Stimulated activated CD8-positive, alpha-beta memory T cell treated with anti-CD3 and anti-CD28 coated beads, Interleukin-12 subunit alpha, Interleukin-12 subunit beta, amount 100 ng/mL, for 1 hour (primary cell): Measurements from ENCODE around the gene ACADVL.
"Not testable (repeated sequence)": the region's sequence is repeated elsewhere in the genome, so short reads cannot be mapped to it uniquely, and the experiment has no call there.

Experiments used
- DNase-seq: peaks from one replicate; pipeline ENCODE4 v3.0.0-alpha.2; 2020; ENCODE audit warnings: low read depth

Gene ACADVL

DNA sequence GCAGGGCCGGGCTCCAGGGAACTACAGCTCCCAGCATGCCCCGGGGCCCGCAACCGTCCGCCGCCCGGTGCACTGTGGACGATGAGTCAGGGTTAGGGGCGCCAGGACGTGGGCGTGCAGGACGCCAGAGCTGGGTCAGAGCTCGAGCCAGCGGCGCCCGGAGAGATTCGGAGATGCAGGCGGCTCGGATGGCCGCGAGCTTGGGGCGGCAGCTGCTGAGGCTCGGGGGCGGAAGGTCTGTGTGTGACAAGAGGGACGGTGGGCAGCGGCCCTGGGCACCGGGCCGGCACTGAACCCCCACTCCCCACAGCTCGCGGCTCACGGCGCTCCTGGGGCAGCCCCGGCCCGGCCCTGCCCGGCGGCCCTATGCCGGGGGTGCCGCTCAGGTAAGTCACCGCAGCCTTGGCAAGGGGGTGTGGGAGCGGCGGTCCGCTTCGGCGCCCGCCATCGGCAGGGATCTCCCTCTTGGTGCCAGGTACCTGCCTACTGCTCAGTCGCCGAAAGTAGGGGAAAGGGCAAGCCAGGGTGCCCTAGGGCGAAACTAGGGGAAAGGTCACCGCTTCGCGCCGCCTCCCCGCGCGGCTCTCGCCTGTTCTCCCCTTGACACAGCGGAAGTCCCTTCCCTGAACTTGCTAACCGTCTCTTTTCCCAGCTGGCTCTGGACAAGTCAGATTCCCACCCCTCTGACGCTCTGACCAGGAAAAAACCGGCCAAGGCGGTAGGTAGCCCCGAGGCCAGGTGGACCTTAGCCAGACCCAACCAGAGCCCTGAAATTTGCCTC lies at the start of gene ACADVL, which contains the start of gene DLG4:
Gene ACADVL (plus strand): TSS at position 127 of the 781 bp plus-strand sequence. CDS start 47 bp downstream, at position 174.
Gene DLG4 (minus strand): TSS at position 25 of the 781 bp plus-strand sequence.
- DNase-seq = peak; percentile 60

DNA sequence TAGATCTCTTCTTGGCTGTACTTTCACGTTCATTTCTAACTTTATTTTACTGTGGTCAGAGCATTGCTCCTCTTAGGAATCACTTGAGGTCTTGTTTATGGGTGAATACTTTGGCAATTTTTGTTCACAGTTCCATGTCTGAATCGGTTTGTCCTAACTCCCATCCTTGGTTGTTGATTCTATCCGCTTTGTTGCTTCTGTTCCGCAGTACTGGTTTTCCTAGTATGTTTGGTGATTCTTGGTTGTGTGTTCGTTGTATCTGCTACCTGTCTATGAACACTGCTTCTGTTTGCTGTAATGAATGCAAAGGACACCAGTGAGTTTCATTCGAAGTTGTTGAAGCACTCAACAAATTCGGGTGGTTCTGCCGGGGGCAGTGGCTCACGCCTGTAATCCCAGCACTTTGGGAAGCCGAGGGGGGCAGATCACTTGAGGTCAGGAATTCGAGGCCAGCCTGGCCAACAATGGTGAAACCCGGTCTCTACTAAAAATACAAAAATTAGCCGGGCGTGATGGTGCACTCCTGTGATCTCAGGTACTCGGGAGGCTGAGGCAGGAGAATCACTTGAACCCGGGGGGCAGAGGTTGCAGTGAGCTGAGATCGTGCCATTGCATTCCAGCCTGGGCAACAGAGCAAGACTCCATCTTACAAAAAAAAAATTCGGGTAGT lies 47.1 kb upstream of the ACADVL start:
- DNase-seq = not testable (repeated sequence)

DNA sequence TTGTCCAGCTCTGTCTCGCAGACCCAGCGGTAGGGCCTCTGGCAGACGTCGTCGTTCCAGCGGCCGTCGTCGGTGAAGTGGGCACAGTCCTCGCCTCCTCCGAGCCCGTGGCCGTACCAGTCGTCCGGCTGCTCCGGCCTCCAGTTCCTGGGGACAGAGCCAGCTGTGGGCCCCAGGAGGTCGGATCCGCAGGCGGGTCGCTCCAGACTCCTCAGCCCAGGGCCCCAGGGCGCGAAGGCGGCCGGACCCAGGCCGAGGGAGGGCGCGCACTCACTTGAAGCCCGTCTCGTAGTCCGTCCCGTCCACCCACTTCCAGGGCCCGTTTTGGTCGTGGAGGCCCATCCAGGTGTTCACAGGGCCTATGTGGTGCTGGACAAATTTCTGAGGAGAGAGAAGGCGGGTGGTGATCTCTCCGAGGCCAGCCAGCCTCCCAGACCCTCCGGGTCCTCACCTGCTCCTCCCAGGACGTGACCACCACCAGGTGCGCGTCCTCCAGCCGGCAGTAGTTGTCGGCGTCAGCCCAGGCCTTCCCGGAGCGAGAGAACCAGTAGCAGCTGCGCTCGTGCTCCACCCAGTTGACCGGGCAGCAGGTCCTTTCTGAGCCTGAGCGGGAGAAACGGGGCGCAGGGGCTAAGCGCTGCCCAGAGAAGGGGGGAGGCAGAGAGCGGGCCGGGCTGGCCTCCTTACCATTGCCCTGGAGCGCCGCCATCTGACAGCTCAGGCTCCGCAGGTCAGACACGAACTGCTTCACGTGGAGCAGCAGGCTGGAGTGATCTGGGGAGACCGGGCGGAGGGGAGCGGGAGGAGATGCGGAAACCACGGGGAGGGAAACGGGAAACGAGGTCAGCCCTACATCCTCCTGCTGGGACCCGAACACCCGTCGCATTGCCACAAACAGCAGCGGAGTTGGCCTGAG lies 45.8 kb upstream of the ACADVL start:
- DNase-seq = peak; percentile 4

DNA sequence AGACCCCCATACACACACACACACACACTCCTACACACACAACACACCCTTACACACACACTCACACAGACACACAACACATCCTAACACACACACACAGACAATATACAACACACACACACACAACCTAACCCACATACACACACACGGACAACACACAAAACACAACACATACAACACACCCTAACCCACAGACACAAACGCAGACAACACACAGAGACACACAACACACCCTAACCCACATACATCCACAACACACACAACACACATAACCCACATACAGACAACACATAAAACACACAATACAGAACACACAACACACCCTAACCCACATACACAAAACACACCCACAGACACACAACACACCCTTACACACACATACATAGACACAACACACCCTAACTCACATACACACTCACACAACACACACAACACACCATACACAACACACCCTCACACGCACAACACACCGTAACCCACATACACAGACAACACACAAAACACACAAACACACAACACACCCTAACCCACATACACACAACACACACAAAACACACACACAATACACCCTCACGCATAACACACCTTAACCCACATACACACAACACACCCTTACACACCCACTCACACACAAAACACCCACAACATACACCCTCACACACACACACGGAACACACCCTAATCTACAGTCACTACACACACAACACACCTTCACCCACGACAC lies 45.0 kb upstream of the ACADVL start:
- no peak for DNase-seq

DNA sequence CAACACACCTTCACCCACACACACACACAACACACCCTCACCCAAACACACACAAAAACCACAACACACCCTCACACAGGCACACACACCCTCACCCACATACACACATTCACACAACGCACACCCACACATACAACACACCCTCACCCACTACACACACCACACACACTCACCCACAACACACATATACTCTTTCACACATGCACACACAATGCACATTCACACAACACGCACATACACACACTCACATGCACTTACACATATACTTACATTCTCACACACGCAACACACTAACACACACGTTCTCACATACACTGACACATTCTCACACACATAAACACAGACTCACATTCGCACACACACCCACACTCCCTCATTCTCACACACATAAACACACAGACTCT lies 44.4 kb upstream of the ACADVL start:
- no peak for DNase-seq

DNA sequence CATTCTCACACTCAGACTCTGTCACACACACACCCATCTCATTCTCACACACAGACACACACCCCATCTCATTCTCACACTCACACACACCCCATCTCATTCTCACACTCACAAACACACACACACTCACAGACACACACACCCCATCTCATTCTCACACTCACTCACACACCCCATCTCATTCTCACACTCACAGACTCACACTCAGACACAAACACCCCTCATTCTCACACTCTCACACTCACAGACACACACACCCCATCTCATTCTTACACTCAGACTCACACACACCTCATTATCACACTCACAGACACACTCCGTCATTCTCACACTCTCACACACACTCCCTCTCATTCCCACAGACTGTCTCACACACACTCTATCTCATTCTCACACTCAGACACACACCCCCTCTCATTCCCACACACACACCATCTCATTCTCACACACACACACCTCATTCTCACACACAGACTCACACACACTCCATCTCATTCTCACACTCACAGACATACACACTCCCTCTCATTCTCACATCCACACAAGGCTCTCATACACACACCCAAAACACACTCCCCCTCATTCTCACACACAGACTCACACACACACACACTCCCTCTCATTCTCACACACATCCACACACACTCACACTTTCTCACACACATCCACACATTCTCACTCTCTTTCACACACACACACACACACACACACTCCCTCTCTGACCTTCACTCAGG lies 43.5 kb upstream of the ACADVL start:
- no peak for DNase-seq

DNA sequence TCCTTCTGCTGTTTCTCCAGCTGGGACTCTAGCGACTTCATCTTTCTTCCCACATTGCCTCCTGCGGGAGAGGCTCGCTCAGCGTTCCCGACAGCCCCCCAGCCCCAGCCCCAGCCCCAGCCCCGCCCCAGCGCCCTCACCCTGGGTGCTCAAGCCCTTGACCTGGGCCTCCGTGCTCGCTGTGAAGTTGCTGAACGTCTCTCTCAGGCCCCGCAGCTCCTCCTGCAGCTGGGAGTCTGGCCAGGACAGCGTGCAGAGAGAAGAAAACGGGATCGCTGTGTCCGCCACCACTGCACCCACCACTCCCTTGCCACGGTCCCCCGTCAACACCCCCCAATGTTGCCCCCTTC lies 42.9 kb upstream of the ACADVL start:
- DNase-seq = no peak

DNA sequence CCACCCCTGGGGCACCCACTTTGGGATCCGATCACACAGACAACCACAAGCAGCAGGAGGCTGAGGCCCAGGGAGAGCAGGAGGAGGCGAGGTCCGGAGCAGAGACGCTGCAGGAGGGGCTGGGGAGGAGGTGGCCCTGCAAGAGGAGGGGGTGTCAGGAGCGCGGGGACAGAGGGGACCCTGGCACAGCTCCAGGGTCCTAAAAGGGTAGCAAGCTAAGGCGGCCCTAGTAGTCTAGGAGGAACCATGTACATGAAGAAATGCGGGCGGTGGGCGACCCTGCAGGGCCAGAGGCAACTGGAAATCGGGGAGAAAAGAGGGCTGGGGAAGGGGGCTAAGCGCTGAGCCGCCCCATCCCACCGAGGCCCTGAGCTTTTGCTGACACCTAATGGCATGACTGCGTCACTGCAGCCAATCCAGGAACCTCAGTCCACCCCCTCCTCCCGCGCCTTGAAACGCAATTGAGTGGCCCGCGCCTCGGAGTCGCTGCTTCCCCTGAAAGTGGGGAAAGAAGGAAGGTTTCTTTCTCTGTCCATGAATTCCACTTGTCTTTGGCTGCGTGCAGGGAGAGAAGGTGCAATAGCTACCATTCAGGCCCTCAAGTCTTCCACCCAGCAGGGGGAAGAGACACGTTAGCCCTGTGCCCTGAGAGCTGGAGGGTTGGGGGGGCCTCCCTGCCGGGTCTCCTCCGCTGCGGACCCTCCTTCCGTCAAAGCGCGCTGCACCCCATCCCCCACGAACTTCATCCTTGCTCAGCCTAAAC lies 42.4 kb upstream of the ACADVL start:
- peak; percentile 47 for DNase-seq

DNA sequence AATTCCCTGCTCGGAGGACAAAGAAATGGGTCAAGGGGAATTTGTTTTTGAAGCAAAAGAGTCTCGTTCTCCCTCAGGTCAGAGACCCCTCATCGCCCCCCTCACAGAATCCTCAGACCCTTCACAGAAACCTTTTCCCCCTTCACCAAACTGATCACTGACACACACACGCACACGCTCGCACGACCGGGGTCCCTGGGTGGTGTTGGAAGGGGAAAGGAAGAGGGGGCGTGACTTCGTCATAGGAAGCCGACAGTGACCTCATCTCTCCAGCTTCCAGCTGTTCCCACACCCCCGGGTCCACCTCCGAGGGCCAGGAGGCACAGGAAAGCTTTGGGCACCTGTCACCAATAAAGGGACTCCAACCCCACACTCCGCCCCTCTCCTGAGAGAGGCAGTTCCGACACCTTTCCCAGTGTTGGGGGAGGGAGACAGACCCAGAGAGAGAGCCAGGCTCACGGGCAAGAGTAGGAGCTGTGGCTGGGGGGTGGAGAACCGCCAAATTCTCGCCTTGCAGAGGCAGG lies 41.7 kb upstream of the ACADVL start:
- no peak for DNase-seq

DNA sequence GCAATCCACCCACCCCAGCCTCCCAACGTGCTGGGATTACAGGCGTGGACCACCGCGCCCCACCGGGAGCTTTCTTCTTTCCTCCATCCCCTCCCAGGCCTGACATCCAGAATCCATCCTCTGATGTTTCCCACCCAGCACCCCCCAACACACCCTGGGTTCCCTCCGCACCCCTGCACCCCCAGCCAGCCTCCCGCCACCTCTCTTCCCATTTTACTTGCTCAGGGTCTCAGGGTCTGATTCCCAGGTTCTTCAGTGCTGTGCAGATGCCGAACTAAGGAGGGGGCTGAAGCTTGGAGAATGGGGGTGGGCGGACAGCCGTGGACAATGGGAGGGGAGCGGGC lies 40.8 kb upstream of the ACADVL start:
- DNase-seq = no peak

DNA sequence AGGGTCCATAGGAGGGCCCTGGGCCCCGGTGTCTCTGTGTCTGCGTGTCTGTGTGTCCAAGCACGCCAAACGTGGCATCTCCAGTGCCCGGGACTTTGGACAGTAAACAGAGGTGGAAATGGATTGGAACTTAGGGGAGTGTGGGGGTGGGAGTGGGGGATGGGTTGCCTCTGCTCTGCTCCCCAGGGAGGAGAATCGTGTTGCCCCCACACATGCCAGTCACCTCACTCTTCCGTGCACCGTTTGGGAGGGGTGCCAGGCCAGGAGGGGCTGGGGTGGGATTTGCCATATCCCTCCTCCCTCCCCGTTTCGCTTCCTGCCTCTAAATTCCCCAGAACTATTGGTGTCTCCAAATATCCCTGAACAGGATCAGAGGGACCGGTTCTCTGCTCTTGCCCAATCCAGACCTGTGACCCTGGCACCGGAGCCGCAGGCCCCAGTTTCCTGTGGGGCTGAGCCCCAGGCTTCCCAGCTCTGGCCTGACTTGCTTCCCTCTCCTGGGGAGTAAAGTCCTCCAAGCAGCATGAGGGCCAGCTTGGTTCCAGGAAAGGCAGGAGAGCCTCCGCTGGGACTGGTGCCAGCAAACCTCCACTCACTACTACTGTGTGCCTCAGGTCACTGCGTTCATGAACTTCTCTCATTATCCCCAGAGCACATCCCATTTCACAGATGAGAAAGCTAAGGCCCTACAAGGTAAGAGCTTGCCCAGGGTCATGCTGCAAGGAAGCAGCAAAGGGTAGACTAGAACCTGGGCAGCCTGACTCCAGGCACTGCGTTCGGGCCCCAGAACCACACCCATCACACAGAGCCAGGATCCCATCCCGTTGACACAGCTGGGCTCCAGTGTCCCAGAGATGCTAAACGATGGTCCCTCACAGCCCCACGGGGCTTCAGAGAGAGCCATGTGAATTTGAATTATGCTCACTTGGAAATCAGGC lies 40.2 kb upstream of the ACADVL start, which contains the start of gene ASGR1:
Gene ASGR1 (minus strand): TSS at position 54 of the 938 bp plus-strand sequence. CDS start 807 bp downstream, outside the sequence.
- no peak for DNase-seq

DNA sequence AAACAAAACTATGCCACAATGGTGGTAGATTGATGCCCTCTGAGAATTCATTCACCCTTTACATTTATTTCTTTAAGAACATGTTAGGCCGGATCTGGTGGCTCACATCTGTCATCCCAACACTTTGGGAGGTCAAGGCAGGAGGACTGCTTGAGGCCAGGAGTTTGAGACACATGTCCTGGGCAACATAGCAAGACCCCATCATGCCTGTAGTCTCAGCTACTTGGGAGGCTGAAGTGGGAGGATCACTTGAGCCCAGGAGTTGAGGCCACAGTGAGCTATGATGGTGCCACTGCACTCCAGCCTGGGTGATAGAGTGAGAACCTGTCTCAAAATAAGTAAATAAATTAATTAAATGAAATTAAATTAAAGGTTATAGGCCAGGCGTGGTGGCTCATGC lies 37.6 kb upstream of the ACADVL start:
- not testable (repeated sequence) for DNase-seq

DNA sequence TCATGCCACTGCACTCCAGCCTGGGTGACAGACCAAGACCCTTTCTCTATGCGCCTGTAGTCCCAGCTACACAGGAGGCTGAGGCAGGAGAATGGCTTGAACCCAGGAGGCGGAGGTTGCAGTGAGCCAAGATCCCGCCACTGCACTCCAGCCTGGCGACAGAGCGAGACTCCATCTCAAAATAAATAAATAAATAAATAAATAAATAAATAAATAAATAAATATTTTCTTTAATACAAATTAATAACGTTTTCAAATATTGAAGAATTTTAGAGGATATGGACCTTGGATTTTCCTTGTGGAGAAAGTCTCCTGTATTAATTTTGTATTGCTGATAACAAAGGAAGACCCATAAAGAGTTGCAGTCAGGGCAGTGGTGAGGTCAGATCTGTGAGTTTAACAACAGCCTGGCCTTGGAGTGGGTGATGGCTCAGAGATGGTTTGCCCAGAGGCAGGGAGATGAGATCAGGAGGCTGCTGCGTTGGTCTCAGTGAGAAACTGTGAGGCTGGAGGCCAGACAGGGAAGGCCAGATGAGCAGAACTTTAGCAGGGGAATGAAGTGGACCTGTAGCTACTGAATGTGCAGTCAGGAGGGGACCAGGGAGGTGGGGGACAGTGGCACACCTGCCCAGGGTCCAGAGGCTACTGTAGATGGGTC lies 36.2 kb upstream of the ACADVL start:
- DNase-seq = no peak

DNA sequence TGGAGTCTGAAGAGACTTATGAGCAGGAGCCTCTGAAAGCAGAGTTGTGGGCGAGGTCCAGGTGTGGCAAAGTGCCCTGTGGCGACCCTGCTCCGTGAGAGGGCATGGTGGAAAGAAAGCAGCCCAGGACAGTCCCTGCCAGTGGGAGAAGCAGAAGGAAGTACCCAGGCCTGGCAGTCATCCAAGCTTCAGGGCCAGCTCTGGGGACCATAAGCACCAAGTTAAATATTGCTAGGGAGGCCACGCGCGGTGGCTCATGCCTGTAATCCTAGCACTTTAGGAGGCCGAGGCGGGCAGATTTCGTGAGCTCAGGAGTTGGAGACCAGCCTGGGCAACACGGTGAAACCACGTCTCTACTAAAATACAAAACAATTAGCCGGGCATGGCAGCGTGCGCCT lies 35.6 kb upstream of the ACADVL start:
- no peak for DNase-seq

DNA sequence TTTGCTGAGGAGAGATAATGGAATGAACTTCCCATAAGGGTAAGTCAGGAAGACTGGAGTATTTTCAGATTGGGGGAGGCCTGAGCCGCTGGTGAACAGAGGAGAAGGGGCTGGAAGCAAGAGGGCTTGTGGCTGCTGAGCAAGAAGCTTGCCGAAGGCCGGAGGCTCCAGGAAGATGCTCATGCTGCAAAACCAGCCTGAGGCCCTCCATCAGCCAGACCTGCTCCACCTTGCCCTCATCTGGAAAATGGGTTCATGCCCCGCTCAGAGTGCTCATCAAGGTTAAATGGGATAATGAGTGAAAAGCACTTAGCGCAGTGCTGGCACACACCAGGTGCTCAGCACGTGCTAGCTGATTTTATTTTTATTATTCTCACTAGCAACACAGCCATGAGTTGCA lies 35.1 kb upstream of the ACADVL start:
- DNase-seq = no peak

DNA sequence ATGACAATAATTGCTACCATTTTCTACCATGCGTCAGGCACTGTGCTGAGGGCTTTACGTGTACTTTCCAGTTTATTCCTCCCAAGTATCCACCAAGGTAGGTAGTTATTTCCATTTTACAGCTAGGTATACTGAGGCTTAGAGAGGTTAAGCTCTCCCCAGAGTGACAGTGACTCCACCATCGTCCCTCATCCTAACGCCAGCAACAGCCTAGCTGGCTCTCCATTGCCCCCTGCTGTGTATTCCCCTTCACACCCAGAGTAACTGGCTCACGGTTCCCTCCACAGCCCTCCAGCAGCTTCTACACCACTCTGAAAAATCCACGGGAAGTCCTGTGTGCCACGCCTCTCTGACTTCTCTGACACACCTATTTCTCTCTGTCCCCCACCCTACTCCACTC lies 33.5 kb upstream of the ACADVL start:
- DNase-seq = no peak

DNA sequence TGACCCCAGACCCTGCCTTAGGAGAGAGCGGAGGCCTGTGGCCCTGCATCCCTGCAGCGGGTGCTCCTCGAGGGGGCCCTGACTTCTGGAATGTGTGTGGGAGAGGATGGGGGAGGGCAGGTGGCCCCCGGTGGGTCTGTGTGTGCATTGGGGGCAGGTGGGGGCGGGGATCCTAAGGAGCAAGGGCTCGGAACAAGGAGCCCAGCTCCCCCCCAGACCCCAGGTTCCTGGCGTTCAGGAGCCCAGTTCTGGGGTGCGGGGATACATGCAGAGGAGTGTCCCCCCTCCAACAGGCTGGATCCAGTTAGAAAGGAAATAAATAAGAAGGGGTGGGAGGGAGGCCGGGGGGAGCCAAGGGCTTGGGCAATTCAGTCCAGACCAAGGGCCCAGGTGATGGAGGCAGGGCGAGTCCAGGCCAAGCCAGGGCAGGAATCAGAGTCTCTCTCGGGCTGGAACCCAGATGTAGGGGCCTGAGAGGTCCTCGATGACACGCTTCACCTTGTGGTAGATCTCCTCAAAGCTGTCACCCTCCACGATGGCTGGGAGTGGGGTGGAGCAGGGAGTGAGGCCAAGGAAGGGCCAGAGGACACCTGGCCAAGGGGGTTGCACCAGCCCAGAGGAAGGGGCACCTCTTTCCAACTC lies 29.3 kb upstream of the ACADVL start:
- no peak for DNase-seq

DNA sequence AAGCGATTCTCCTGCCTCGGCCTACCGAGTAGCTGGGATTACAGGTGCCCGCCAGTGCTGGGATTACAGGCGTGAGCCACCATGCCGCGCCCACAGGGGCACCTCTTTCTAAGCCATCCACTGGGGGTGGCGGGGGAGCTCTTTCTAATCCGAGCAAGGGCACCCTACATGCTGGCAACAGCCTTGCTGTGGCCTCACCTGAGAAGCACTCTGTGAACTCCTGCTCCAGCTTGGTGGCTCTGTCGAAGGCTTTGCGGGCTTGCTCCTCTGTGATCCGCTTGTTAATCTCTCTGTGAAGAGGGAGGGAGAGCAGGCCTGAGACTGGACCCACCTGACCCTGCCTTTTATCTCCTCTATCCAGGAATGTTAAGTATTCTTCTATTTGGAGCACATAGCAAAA lies 28.7 kb upstream of the ACADVL start:
- no peak for DNase-seq
